Heart right ventricle (tissue), 16 donors: ENCODE results near the gene NOP14. TPM values are rescaled to one million over a fixed set of nuclear protein-coding genes. Genes with fewer than 3 reads are reported as not detected.

ENCODE experiments used
- ATAC-seq, 8 donors: fragments of 200-7000 bp; cut with Tn5 transposase; one replicate each; pipeline ENCODE4 v1.9.1; 2020; ENCODE audit warnings: mild to moderate bottlenecking in 8 of 8, moderate library complexity in 8 of 8, moderate number of reproducible peaks in 1 of 8
- DNase-seq, 2 donors: peaks; one replicate each; pipeline ENCODE4 v3.0.0-alpha.2; 2020
- H3K27ac ChIP-seq, 10 donors: fragments of 200-600 bp; sonication (generic) in 2 of 10; one replicate each; pipeline versions ENCODE4 v1.5.0 to v1.8.0; 2020 to 2022; ENCODE audit warnings: mild to moderate bottlenecking in 3 of 10
- H3K27me3 ChIP-seq, 7 donors: fragments of 200-600 bp; one replicate each; pipeline ENCODE4 v1.8.0; 2021 to 2022; ENCODE audit warnings: mild to moderate bottlenecking in 2 of 7
- H3K36me3 ChIP-seq, 9 donors: fragments of 200-600 bp; sonication (generic) in 1 of 9; one replicate each; pipeline versions ENCODE4 v1.5.0 to v1.8.0; 2020 to 2022; ENCODE audit warnings: mild to moderate bottlenecking in 2 of 9
- H3K4me1 ChIP-seq, 9 donors: fragments of 200-600 bp; sonication (generic) in 1 of 9; one replicate each; pipeline versions ENCODE4 v1.5.0 to v1.8.0; 2020 to 2022; ENCODE audit warnings: mild to moderate bottlenecking in 4 of 9
- H3K4me3 ChIP-seq, 10 donors: fragments of 200-600 bp; sonication (generic) in 2 of 10; one replicate each; pipeline versions ENCODE4 v1.5.0 to v1.8.0; 2020 to 2022; ENCODE audit warnings: mild to moderate bottlenecking in 7 of 10, moderate library complexity in 2 of 10
- H3K9me3 ChIP-seq, 11 donors: fragments of 200-600 bp in 10 of 11; sonication (generic) in 2 of 11; one replicate each; pipeline versions ENCODE4 v1.5.0 to v1.8.0; 2013 to 2022; ENCODE audit warnings: mild to moderate bottlenecking in 2 of 11, control low read depth in 1 of 11, moderate library complexity in 1 of 11
- CTCF ChIP-seq, 9 donors: fragments of 200-600 bp; sonication (generic) in 2 of 9; IDR thresholded peaks; one replicate each; pipeline versions ENCODE4 v1.5.0 to v1.8.0; 2021 to 2022; ENCODE audit warnings: antibody characterized with exemption in 9 of 9, mild to moderate bottlenecking in 5 of 9, moderate library complexity in 1 of 9
- WGBS, 2 donors: extraction: QIAGEN DNeasy Blood & Tissue Kit; methylation state at CpG; one replicate each; pipeline ENCODE4 v1.1.7; 2013; ENCODE audit warnings: inconsistent platforms in 1 of 2; 5-methylcytosine and 5-hydroxymethylcytosine counted together
- intact Hi-C, 10 donors: fragments of 100-400 bp; cut with DNase I; formaldehyde crosslinking; loops; one replicate each; pipeline versions ENCODE4 v1.11.1 to v1.14.2; 2022
- polyA plus RNA-seq, 2 donors: library from polyadenylated mRNA; stranded (reverse); fragments of 200-250 nt; gene quantifications; one replicate each; pipeline ENCODE4 v1.2.3, GENCODE V29; 2013
- total RNA-seq, 10 donors: library from RNA; stranded (reverse); fragmentation: NEBNext Ultra II Directional in 3 of 10; extraction: Animal tissue kit (Norgen Biotek cat#: 25700) in 3 of 10; gene quantifications; one replicate each; pipeline versions ENCODE4 v1.2.1 to v1.2.4, GENCODE V29; 2021 to 2023
- donor health status: Arrhythmogenic right ventricular cardiomyopathy.
- donor health status: ischemic (EF 13 %, LVEDD 7.1; RV severe dilation, severe dysfunction).
- donor health status: healthy with polysubstance abuse.
- donor health status: DM: no; HTN: yes; CAD: no.
- donor health status: DM: no; HTN: no; CAD: no.
- donor health status: ischemic (EF 25% LVEDD 6.9; RV normal size, moderate dysfunction).
- donor health status: ischemic (EF 25% LVEDD 5.7; RV mildly dilated, moderate dysfunction).
- donor health status: healthy.
- donor health status: DM: yes; HTN: yes; CAD: no.
- donor health status: Ischemic cardiomyopathy.
- donor health status: ischemic (EF 35%, LVEDD 5.7; RV mildly dilated, moderate dysfunction).
- donor health status: nonischemic (EF 11% LVEDD 7.7; RV severe dilation, severe dysfunction).
- donor health status: DM: yes; HTN: yes; CAD: no.
- donor health status: PGD.
- donor health status: ischemic (EF 29% LVEDD 5.4; RV normal size, mild dysfunction).
- donor health status: nonischemic (EF 23%, LVEDD 6.1; RV moderate dilation, normal function).

Gene NOP14
- total and polyA plus RNA-seq, 12 donors, result 12.4 to 24.0 (median 17.3) TPM

- 84 to 88% methylated on average over 4 of the region's 4 CpGs for WGBS, 2 donors
- no peak overlapping the region for H3K4me3 ChIP-seq
- H3K36me3 ChIP-seq, result peaks cover 3 to 100% (median 75%) of the 10 kb centered on the region in 9 donors
- no peaks in the 10 kb centered on the region for H3K9me3 ChIP-seq
- DNase-seq, result no peak
- H3K27me3 ChIP-seq, result no peaks in the 10 kb centered on the region
- no peak for ATAC-seq
- H3K4me1 ChIP-seq, result peaks cover 0 to 17% (median 5%) of the 10 kb centered on the region in 9 donors
- intact Hi-C loops, result loop anchor here in 1 of 10 donors (10.0 kb wide), 1 partner anchor 142 kb away; no protein-coding TSS in a partner anchor
- no peak overlapping the region for H3K27ac ChIP-seq
- TF ChIP-seq CTCF (IDR thresholded peaks at IDR 0.05), result no peak
Observed at GRCh38 chr4:2907226-2907625, 56.0 kb downstream of the NOP14 start.

GRCh38 chr4:2906218-2906617, 57.0 kb downstream of the NOP14 start:
- ATAC-seq, result no peak
- Histone ChIP-seq H3K4me3 (no peak overlapping the region), H3K27ac (no peak overlapping the region), H3K9me3 (no peaks in the 10 kb centered on the region), H3K36me3 (peaks cover 3 to 100% (median 65%) of the 10 kb centered on the region in 9 donors), H3K4me1 (peaks cover 0 to 17% (median 5%) of the 10 kb centered on the region in 9 donors), H3K27me3 (no peaks in the 10 kb centered on the region)
- intact Hi-C loops, result loop anchor here in 1 of 10 donors (10.0 kb wide), 1 partner anchor 141 kb away; no protein-coding TSS in a partner anchor
- no peak for TF ChIP-seq CTCF (IDR thresholded peaks at IDR 0.05)
- DNase-seq, result no peak
- WGBS, 2 donors, result 84 to 89% methylated on average over 8 of the region's 8 CpGs

- intact Hi-C loops, result loop anchor here in 1 of 10 donors (10.0 kb wide), 1 partner anchor 141 kb away; no protein-coding TSS in a partner anchor
- Histone ChIP-seq H3K4me3 (no peak overlapping the region), H3K36me3 (peaks cover 3 to 100% (median 68%) of the 10 kb centered on the region in 9 donors), H3K27me3 (no peaks in the 10 kb centered on the region), H3K27ac (no peak overlapping the region), H3K4me1 (peaks cover 0 to 17% (median 5%) of the 10 kb centered on the region in 9 donors), H3K9me3 (no peaks in the 10 kb centered on the region)
- no peak for TF ChIP-seq CTCF (IDR thresholded peaks at IDR 0.05)
- 92% methylated on average over 13 of the region's 13 CpGs for WGBS, 2 donors
- DNase-seq (no peak), ATAC-seq (no peak)
Observed at GRCh38 chr4:2905544-2905943, 57.7 kb downstream of the NOP14 start.

GRCh38 chr4:2902126-2902525, 61.1 kb downstream of the NOP14 start:
- H3K27ac ChIP-seq, result peak overlapping the region in 1 of 10 donors; percentile 28
- no peaks in the 10 kb centered on the region for H3K9me3 ChIP-seq
- H3K4me3 ChIP-seq, result no peak overlapping the region
- intact Hi-C loops, result loop anchor here in 1 of 10 donors (10.0 kb wide), 1 partner anchor 137 kb away; no protein-coding TSS in a partner anchor
- no peak for TF ChIP-seq CTCF (IDR thresholded peaks at IDR 0.05)
- H3K4me1 ChIP-seq, result no peaks in the 10 kb centered on the region
- 82 to 90% methylated on average over 2 of the region's 2 CpGs for WGBS, 2 donors
- DNase-seq (no peak), ATAC-seq (no peak)
- peaks cover 5 to 100% (median 72%) of the 10 kb centered on the region in 9 donors for H3K36me3 ChIP-seq
- no peaks in the 10 kb centered on the region for H3K27me3 ChIP-seq
